Ascending aorta (tissue), 2 donors: ENCODE results near the gene CGREF1. TPM values are rescaled to one million over a fixed set of nuclear protein-coding genes. Genes with fewer than 3 reads are reported as not detected.

Source experiments
- DNase-seq, 2 donors: peaks; one replicate each; pipeline ENCODE4 v3.0.0-alpha.2; 2019; ENCODE audit warnings: low spot score in 2 of 2
- H3K27ac ChIP-seq, 2 donors: fragments of 200-600 bp; sonication (generic); one replicate each; pipeline ENCODE4 v1.5.1; 2016 to 2017; ENCODE audit warnings: mild to moderate bottlenecking in 1 of 2
- H3K27me3 ChIP-seq: fragments of 200-600 bp; sonication (generic); one replicate; pipeline ENCODE4 v1.5.1; 2017
- H3K36me3 ChIP-seq, 2 donors: fragments of 200-600 bp; sonication (generic); one replicate each; pipeline ENCODE4 v1.5.1; 2016
- H3K4me1 ChIP-seq, 2 donors: fragments of 200-600 bp; sonication (generic); one replicate each; pipeline ENCODE4 v1.5.1; 2016 to 2017; ENCODE audit warnings: mild to moderate bottlenecking in 1 of 2
- H3K4me3 ChIP-seq, 2 donors: fragments of 200-600 bp; sonication (generic); one replicate each; pipeline ENCODE4 v1.5.1; 2016 to 2017; ENCODE audit warnings: mild to moderate bottlenecking in 1 of 2
- H3K9me3 ChIP-seq, 2 donors: fragments of 200-600 bp; sonication (generic); one replicate each; pipeline ENCODE4 v1.5.1; 2016
- CTCF ChIP-seq, 3 experiments: fragments of 200-600 bp in 2 of 3; fragments of 450-650 bp in 1 of 3; sonication (generic) in 2 of 3; IDR thresholded peaks; one replicate each; pipeline ENCODE4 v1.5.1; 2016 to 2019; ENCODE audit warnings: antibody characterized with exemption in 3 of 3, mild to moderate bottlenecking in 1 of 3, moderate library complexity in 1 of 3
- intact Hi-C: fragments of 100-400 bp; cut with DNase I; formaldehyde crosslinking; loops from one replicate; pipeline ENCODE4 v1.15.1; 2023
- total RNA-seq: library from RNA; depleted of rRNA; stranded (reverse); fragments of >200 nt; gene quantifications from one replicate; pipeline ENCODE4 v1.1.0, GENCODE V29; 2016

Gene CGREF1
- total RNA-seq, 1 donor from 2014 or later, result 3.5 TPM

GRCh38 chr2:27091746-27092695, 26.9 kb downstream of the CGREF1 start:
- no peak overlapping the region for H3K4me3 ChIP-seq
- no peak overlapping the region for H3K27ac ChIP-seq
- no peaks in the 10 kb centered on the region for H3K36me3 ChIP-seq
- DNase-seq, result no peak
- intact Hi-C loops, result no loop called here
- peaks cover 4 to 14% of the 10 kb centered on the region in 2 donors for H3K4me1 ChIP-seq
- TF ChIP-seq CTCF (IDR thresholded peaks at IDR 0.05), result no peak
- H3K27me3 ChIP-seq, result no peaks in the 10 kb centered on the region
- H3K9me3 ChIP-seq, result no peaks in the 10 kb centered on the region

- Histone ChIP-seq H3K36me3 (no peaks in the 10 kb centered on the region), H3K4me1 (peaks cover 4 to 18% of the 10 kb centered on the region in 2 donors), H3K9me3 (no peaks in the 10 kb centered on the region), H3K27me3 (no peaks in the 10 kb centered on the region), H3K4me3 (no peak overlapping the region), H3K27ac (no peak overlapping the region)
- intact Hi-C loops, result loop anchor here (5.0 kb wide), 1 partner anchor 43 kb away; the partner anchor contains the start of gene PREB
- TF ChIP-seq CTCF (IDR thresholded peaks at IDR 0.05), result no peak
- no peak for DNase-seq
These were observed 29.6 kb downstream of the CGREF1 start for GRCh38 chr2:27089111-27089954.

- DNase-seq, result no peak
- Histone ChIP-seq H3K9me3 (no peaks in the 10 kb centered on the region), H3K27me3 (no peaks in the 10 kb centered on the region), H3K4me3 (no peak overlapping the region), H3K4me1 (peaks cover 4 to 18% of the 10 kb centered on the region in 2 donors), H3K36me3 (no peaks in the 10 kb centered on the region), H3K27ac (no peak overlapping the region)
- intact Hi-C loops, result loop anchor here (5.0 kb wide), 1 partner anchor 44 kb away; the partner anchor contains the start of gene PREB
- TF ChIP-seq CTCF (IDR thresholded peaks at IDR 0.05), result no peak
These were observed 30.3 kb downstream of the CGREF1 start for GRCh38 chr2:27088634-27089033.

- TF ChIP-seq CTCF (IDR thresholded peaks at IDR 0.05), result no peak
- peaks cover 4 to 7% of the 10 kb centered on the region in 2 donors for H3K36me3 ChIP-seq
- peaks cover 4 to 18% of the 10 kb centered on the region in 2 donors for H3K4me1 ChIP-seq
- no peaks in the 10 kb centered on the region for H3K27me3 ChIP-seq
- no peak overlapping the region for H3K27ac ChIP-seq
- no peaks in the 10 kb centered on the region for H3K9me3 ChIP-seq
- H3K4me3 ChIP-seq, result no peak overlapping the region
- intact Hi-C loops, result loop anchor here (2.0 to 5.0 kb wide), 2 partner anchors 44 to 125 kb away; partner anchors contain the start of genes ATRAID, PREB and SLC5A6
- no peak for DNase-seq
These were observed 31.0 kb downstream of the CGREF1 start for GRCh38 chr2:27087823-27088410.
